ENCODE measurements around the gene ACBD6. TPM values are rescaled to one million over a fixed set of nuclear protein-coding genes. Genes with fewer than 3 reads are reported as not detected.

The ACBD6 gene
- total RNA-seq, 2 donors from 2014 or later: 41.9 to 50.0 TPM

GRCh38 chr1:180528868-180529470, 26.6 kb upstream of the ACBD6 start:
- H3K4me1 ChIP-seq (replicated peaks): peaks cover 3% of the 10 kb centered on the region
- intact Hi-C loops (cut with DNase I): no loop called here
- TF ChIP-seq POLR2AphosphoS5 (IDR thresholded peaks at IDR 0.05) (peak; percentile 93), POLR2A (IDR thresholded peaks at IDR 0.05) (no peak)
- H3K27ac ChIP-seq: peak overlapping the region; percentile 47 to 65
- no peaks in the 10 kb centered on the region for H3K36me3 ChIP-seq
- 66% methylated on average over 11 of the region's 11 CpGs for WGBS
- no peaks in the 10 kb centered on the region for H3K27me3 ChIP-seq (replicated peaks; ENCODE audit: insufficient read depth)
- no peaks in the 10 kb centered on the region for H3K9me3 ChIP-seq
- peak; percentile 17 for DNase-seq (ENCODE audit: low spot score)
- no peak overlapping the region for H3K4me3 ChIP-seq

GRCh38 chr1:180527101-180527669, 24.8 kb upstream of the ACBD6 start:
- H3K4me3 ChIP-seq: no peak overlapping the region
- no peak overlapping the region for H3K27ac ChIP-seq
- DNase-seq (ENCODE audit: low spot score): no peak
- 55% methylated on average over 5 of the region's 5 CpGs for WGBS
- intact Hi-C loops (cut with DNase I): no loop called here
- H3K9me3 ChIP-seq: no peaks in the 10 kb centered on the region
- no peaks in the 10 kb centered on the region for H3K36me3 ChIP-seq
- TF ChIP-seq POLR2AphosphoS5 (IDR thresholded peaks at IDR 0.05) (no peak), POLR2A (IDR thresholded peaks at IDR 0.05) (no peak), CTCF (IDR thresholded peaks at IDR 0.05) (no peak)
- no peaks in the 10 kb centered on the region for H3K27me3 ChIP-seq (replicated peaks; ENCODE audit: insufficient read depth)
- H3K4me1 ChIP-seq (replicated peaks): peaks cover 3% of the 10 kb centered on the region

- intact Hi-C loops (cut with DNase I): no loop called here
- H3K4me3 ChIP-seq: no peak overlapping the region
- 32% methylated on average over 2 of the region's 2 CpGs for WGBS
- H3K4me1 ChIP-seq (replicated peaks): peaks cover 3% of the 10 kb centered on the region
- no peak overlapping the region for H3K27ac ChIP-seq
- DNase-seq (ENCODE audit: low spot score): no peak
- H3K36me3 ChIP-seq: no peaks in the 10 kb centered on the region
- H3K27me3 ChIP-seq (replicated peaks; ENCODE audit: insufficient read depth): no peaks in the 10 kb centered on the region
- H3K9me3 ChIP-seq: no peaks in the 10 kb centered on the region
- TF ChIP-seq POLR2AphosphoS5 (IDR thresholded peaks at IDR 0.05): no peak
- TF ChIP-seq CTCF (IDR thresholded peaks at IDR 0.05): no peak
- TF ChIP-seq POLR2A (IDR thresholded peaks at IDR 0.05): no peak
These were observed 23.3 kb upstream of the ACBD6 start for GRCh38 chr1:180525715-180526039.

GRCh38 chr1:180524915-180525714, 22.7 kb upstream of the ACBD6 start:
- TF ChIP-seq POLR2A (IDR thresholded peaks at IDR 0.05) (no peak), POLR2AphosphoS5 (IDR thresholded peaks at IDR 0.05) (no peak), CTCF (IDR thresholded peaks at IDR 0.05) (no peak)
- intact Hi-C loops (cut with DNase I): no loop called here
- Histone ChIP-seq H3K27me3 (replicated peaks; ENCODE audit: insufficient read depth) (no peaks in the 10 kb centered on the region), H3K4me3 (no peak overlapping the region), H3K27ac (no peak overlapping the region), H3K36me3 (no peaks in the 10 kb centered on the region), H3K9me3 (no peaks in the 10 kb centered on the region), H3K4me1 (replicated peaks) (peaks cover 3% of the 10 kb centered on the region)
- DNase-seq (ENCODE audit: low spot score): no peak
- 42% methylated on average over 7 of the region's 7 CpGs for WGBS

GRCh38 chr1:180524160-180524914, 22.0 kb upstream of the ACBD6 start:
- TF ChIP-seq POLR2A (IDR thresholded peaks at IDR 0.05) (no peak), POLR2AphosphoS5 (IDR thresholded peaks at IDR 0.05) (no peak), CTCF (IDR thresholded peaks at IDR 0.05) (no peak)
- no peak for DNase-seq (ENCODE audit: low spot score)
- H3K27me3 ChIP-seq (replicated peaks; ENCODE audit: insufficient read depth): no peaks in the 10 kb centered on the region
- 77% methylated on average over 7 of the region's 7 CpGs for WGBS
- peaks cover 3% of the 10 kb centered on the region for H3K4me1 ChIP-seq (replicated peaks)
- no peaks in the 10 kb centered on the region for H3K36me3 ChIP-seq
- no peak overlapping the region for H3K27ac ChIP-seq
- no peak overlapping the region for H3K4me3 ChIP-seq
- intact Hi-C loops (cut with DNase I): no loop called here
- no peaks in the 10 kb centered on the region for H3K9me3 ChIP-seq
